Spinal cord (tissue), 10 donors: Measurements from ENCODE around the gene USH1G. TPM values are rescaled to one million over a fixed set of nuclear protein-coding genes. Genes with fewer than 3 reads are reported as not detected.
A peak's percentile ranks its signal among the peaks of the same experiment; 100 is the strongest.
"Not testable (repeated sequence)": the region's sequence is repeated elsewhere in the genome, so short reads cannot be mapped to it uniquely, and the experiment has no call there.

ENCODE experiments used
- DNase-seq, 6 donors: peaks; one replicate each; pipeline versions ENCODE4 v3.0.0 to v3.0.0-alpha.2; 2013 to 2015; ENCODE audit warnings: low spot score in 6 of 6, low read depth in 4 of 6
- H3K27ac ChIP-seq: one replicate; pipeline ENCODE4 v1.5.1; 2013; ENCODE audit warnings: low read depth, low read length, control low read depth
- H3K27me3 ChIP-seq: one replicate; pipeline ENCODE4 v1.6.1; 2013; ENCODE audit warnings: low read length; ENCODE audit not compliant: control insufficient read depth, insufficient read depth
- H3K36me3 ChIP-seq: one replicate; pipeline ENCODE4 v1.6.1; 2013; ENCODE audit warnings: low read length; ENCODE audit not compliant: control insufficient read depth, insufficient read depth
- H3K4me1 ChIP-seq: one replicate; pipeline ENCODE4 v1.6.1; 2013; ENCODE audit warnings: low read length; ENCODE audit not compliant: control insufficient read depth, insufficient read depth
- H3K4me3 ChIP-seq: one replicate; pipeline ENCODE4 v1.5.1; 2013; ENCODE audit warnings: low read depth, low read length, control low read depth
- H3K9me3 ChIP-seq: one replicate; pipeline ENCODE4 v1.6.1; 2013; ENCODE audit warnings: low read length; ENCODE audit not compliant: control insufficient read depth, insufficient read depth
- WGBS: methylation state at CpG from one replicate; pipeline ENCODE4 v1.1.5; 2013; ENCODE audit warnings: missing lambda C conversion rate; ENCODE audit not compliant: insufficient coverage; 5-methylcytosine and 5-hydroxymethylcytosine counted together
- long read RNA-seq, 4 donors: transcript quantifications; one replicate each; lab custom pipeline, GENCODE V29; 2026
- polyA plus RNA-seq, 2 donors: library from polyadenylated mRNA; unstranded; fragments of 120-200 nt; gene quantifications; one replicate each; pipeline ENCODE4 v1.2.1, GENCODE V29; 2013; ENCODE audit not compliant: insufficient read length in 2 of 2
- total RNA-seq, 2 donors: library from RNA; depleted of rRNA in 1 of 2; stranded (reverse); fragments of 120-200 nt in 1 of 2; fragments of >200 nt in 1 of 2; gene quantifications; one replicate each; pipeline versions ENCODE4 v1.2.3 to v1.2.4, GENCODE V29; 2013 to 2014
- donor health status: healthy.

The USH1G gene
- total RNA-seq (under 1 TPM; 0.06 to 0.20 TPM), polyA plus RNA-seq (under 1 TPM; 0.41 to 0.42 TPM)
- long read RNA-seq, donor 1, partial matches to known transcripts, result 0 of 1 reads
- long read RNA-seq, donor 1, other reads (novel, unspliced or antisense), result 0 of 1 reads
- long read RNA-seq, donor 2, result 0 reads
- long read RNA-seq, donor 3, result 0 reads
- long read RNA-seq, donor 4, result 0 reads

- peak in 2 of 6 donors; percentile 22 to 23 for DNase-seq
- 3% methylated on average over 57 of the region's 57 CpGs for WGBS
- peaks cover 35% of the 10 kb centered on the region for H3K4me1 ChIP-seq
- peaks cover 62% of the 10 kb centered on the region for H3K27me3 ChIP-seq
- H3K9me3 ChIP-seq, result no peaks in the 10 kb centered on the region
- no peaks in the 10 kb centered on the region for H3K36me3 ChIP-seq
- H3K27ac ChIP-seq, result no peak within 1 kb of the TSS
- peak within 1 kb of the TSS; percentile 18 for H3K4me3 ChIP-seq
Measured at GRCh38 chr17:74922694-74923537, at the start of gene USH1G. USH1G (minus strand) TSS chr17:74923255; CDS start chr17:74923073, 182 bp downstream.

GRCh38 chr17:74972107-74972972 lies 49.3 kb upstream of the USH1G start, which contains the start of gene HID1:
HID1 (minus strand) TSS chr17:74972759; CDS start chr17:74972656, 103 bp downstream.
- Histone ChIP-seq H3K9me3 (no peaks in the 10 kb centered on the region), H3K4me3 (peak within 1 kb of the TSS; percentile 42), H3K4me1 (peaks cover 29% of the 10 kb centered on the region), H3K27me3 (peaks cover 20% of the 10 kb centered on the region), H3K27ac (no peak within 1 kb of the TSS), H3K36me3 (no peaks in the 10 kb centered on the region)
- WGBS, result under 1% methylated on average over 90 of the region's 95 CpGs
- DNase-seq, result peak in 3 of 6 donors; percentile 43 to 88 (median 80)

- peaks cover 29% of the 10 kb centered on the region for H3K4me1 ChIP-seq
- H3K36me3 ChIP-seq, result no peaks in the 10 kb centered on the region
- DNase-seq, result no peak
- no peak overlapping the region for H3K27ac ChIP-seq
- no peaks in the 10 kb centered on the region for H3K9me3 ChIP-seq
- peaks cover 20% of the 10 kb centered on the region for H3K27me3 ChIP-seq
- peak overlapping the region; percentile 42 for H3K4me3 ChIP-seq
- 7% methylated on average over 9 of the region's 9 CpGs for WGBS
Measured at GRCh38 chr17:74971842-74972106, 48.7 kb upstream of the USH1G start.

- no peak overlapping the region for H3K27ac ChIP-seq
- no peaks in the 10 kb centered on the region for H3K36me3 ChIP-seq
- peaks cover 29% of the 10 kb centered on the region for H3K4me1 ChIP-seq
- 82% methylated on average over 7 of the region's 8 CpGs for WGBS
- peaks cover 20% of the 10 kb centered on the region for H3K27me3 ChIP-seq
- peak overlapping the region; percentile 42 for H3K4me3 ChIP-seq
- DNase-seq, result no peak
- no peaks in the 10 kb centered on the region for H3K9me3 ChIP-seq
Measured at GRCh38 chr17:74971069-74971841, 48.2 kb upstream of the USH1G start.

- no peak for DNase-seq
- Histone ChIP-seq H3K4me3 (no peak overlapping the region), H3K27ac (no peak overlapping the region), H3K36me3 (no peaks in the 10 kb centered on the region), H3K27me3 (peaks cover 19% of the 10 kb centered on the region), H3K9me3 (no peaks in the 10 kb centered on the region), H3K4me1 (peaks cover 29% of the 10 kb centered on the region)
- WGBS, result 96% methylated on average over 2 of the region's 3 CpGs
Measured at GRCh38 chr17:74970395-74970794, 47.3 kb upstream of the USH1G start.

- Histone ChIP-seq H3K4me1 (peaks cover 29% of the 10 kb centered on the region), H3K27me3 (peaks cover 15% of the 10 kb centered on the region)
- WGBS, result 100% methylated on average over 1 of the region's 5 CpGs
- H3K27ac ChIP-seq, H3K36me3 ChIP-seq, H3K4me3 ChIP-seq, H3K9me3 ChIP-seq, DNase-seq: not testable (repeated sequence)
Measured at GRCh38 chr17:74969501-74969900, 46.4 kb upstream of the USH1G start.

- WGBS, result 77% methylated on average over 4 of the region's 5 CpGs
- Histone ChIP-seq H3K9me3 (no peaks in the 10 kb centered on the region), H3K4me3 (no peak overlapping the region), H3K4me1 (peaks cover 35% of the 10 kb centered on the region), H3K36me3 (peaks cover 15% of the 10 kb centered on the region), H3K27me3 (peaks cover 13% of the 10 kb centered on the region), H3K27ac (no peak overlapping the region)
- DNase-seq, result no peak
Measured at GRCh38 chr17:74968361-74968780, 45.3 kb upstream of the USH1G start.

GRCh38 chr17:74964988-74965622 lies 42.0 kb upstream of the USH1G start:
- Histone ChIP-seq H3K4me1 (peaks cover 25% of the 10 kb centered on the region), H3K4me3 (no peak overlapping the region), H3K27me3 (no peaks in the 10 kb centered on the region), H3K36me3 (peaks cover 38% of the 10 kb centered on the region), H3K27ac (no peak overlapping the region), H3K9me3 (no peaks in the 10 kb centered on the region)
- DNase-seq, result no peak
- 88% methylated on average over 13 of the region's 14 CpGs for WGBS
